Astrocyte (in vitro differentiated cells and primary cell): Measurements from ENCODE around the gene ELF1.

Experiments
- CTCF ChIP-seq: IDR thresholded peaks from 2 replicates; pipeline ENCODE4 v1.5.1; 2011; ENCODE audit warnings: low read depth, mild to moderate bottlenecking, inconsistent platforms, low read length, moderate library complexity; ENCODE audit not compliant: insufficient read depth
- EZH2 ChIP-seq: IDR thresholded peaks from 2 replicates; pipeline ENCODE4 v1.6.1; 2012; ENCODE audit warnings: mild to moderate bottlenecking, low read length, inconsistent platforms; ENCODE audit not compliant: insufficient read depth

- TF ChIP-seq CTCF (no peak), EZH2 (no peak)
Measured at GRCh38 chr13:41004875-41005693, 14.0 kb downstream of the ELF1 start.
